GM18505 (cell line): Measurements from ENCODE around the gene SYNE2.
"Not testable (repeated sequence)": the region's sequence is repeated elsewhere in the genome, so short reads cannot be mapped to it uniquely, and the experiment has no call there.

Experiments used
- ATAC-seq: cut with Tn5 transposase; IDR thresholded peaks from one replicate; pipeline ENCODE4 v1.9.1; 2021; ENCODE audit not compliant: unreplicated experiment
- POLR2A ChIP-seq: IDR thresholded peaks from 4 replicates; pipeline ENCODE4 v1.6.1; 2011; ENCODE audit warnings: borderline replicate concordance; ENCODE audit not compliant: insufficient read depth, insufficient read length; ENCODE audit errors: extremely low read depth

The SYNE2 gene

DNA sequence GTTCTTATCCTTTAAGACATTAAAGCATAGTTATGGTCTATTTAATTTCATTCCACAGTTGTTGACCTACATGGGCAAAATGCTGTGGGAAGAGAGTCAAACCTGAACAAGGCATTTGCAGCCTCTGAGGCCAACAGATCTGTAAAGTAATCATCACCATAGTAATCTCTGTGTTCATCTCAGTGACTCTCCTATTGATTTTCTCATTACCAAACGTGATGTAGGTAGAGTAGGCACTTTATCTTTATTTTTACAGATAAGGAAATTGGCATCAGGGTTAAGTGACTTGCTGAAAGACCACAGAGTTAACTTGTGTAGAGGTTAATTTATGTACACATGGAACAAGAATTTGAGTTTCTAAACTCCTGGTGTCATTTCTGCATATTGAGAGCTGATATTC is 238.4 kb downstream of the SYNE2 start:
- no peak for TF ChIP-seq POLR2A

DNA sequence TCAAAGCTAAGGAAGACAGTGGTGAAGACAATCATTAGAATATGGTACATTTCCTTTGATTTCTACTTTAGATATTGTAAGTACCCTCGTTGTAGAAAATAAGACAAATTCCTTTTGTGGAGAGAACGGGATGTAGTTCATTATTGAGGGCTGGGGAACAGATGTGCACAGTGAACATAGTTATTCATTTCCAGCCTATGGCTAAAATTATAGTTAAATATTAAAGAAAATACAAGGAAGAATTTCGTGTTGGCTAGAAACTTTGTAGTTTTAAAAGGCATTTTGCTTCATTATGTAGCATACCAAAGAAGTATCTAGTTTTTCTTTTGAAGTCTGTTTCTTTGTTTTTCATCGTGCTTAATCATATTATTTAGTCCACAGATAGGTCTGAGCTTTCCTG is 239.5 kb downstream of the SYNE2 start:
- ATAC-seq, result no peak
- no peak for TF ChIP-seq POLR2A

More for the DNA sequence above, 238.4 kb downstream of the SYNE2 start:
- ATAC-seq, result no peak

DNA sequence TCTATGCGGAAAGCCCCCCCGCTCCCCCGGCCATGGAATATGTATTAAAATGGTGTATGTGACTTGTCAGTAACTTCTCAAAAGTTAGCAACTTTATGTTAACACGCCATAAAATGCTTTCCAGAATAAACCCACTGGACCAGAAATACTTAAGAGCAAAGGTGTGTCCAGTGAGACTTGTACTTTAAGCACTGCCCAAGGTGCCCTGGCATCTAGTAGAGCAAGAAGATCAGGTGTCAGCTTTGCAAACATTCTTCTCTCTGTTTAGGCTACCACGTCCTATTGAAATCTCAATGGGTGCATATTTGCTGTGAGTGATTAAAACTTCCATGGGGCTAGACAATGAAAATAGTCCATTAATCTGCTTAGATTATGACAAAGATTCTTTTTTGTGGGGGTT is 240.1 kb downstream of the SYNE2 start:
- no peak for TF ChIP-seq POLR2A
- ATAC-seq, result no peak

DNA sequence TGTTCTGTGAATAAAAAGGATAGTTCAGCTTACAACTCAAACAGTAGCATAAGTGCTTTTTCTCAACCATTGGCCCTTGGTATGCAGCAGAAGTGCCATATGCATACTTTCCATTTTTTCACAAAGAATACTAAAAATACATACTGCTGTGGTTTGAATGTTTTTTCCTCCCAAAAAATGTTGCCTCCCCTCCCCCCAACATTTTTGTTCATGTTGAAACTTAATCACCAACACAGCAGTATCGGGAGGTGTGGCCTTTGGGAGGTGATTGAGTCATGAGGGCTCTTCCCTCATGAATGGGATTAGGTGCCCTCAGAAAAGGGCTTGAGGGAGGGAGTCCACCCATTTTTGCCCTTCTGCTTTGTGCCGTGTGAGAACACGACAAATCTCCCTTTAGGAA is 242.8 kb downstream of the SYNE2 start:
- no peak for TF ChIP-seq POLR2A
- no peak for ATAC-seq

DNA sequence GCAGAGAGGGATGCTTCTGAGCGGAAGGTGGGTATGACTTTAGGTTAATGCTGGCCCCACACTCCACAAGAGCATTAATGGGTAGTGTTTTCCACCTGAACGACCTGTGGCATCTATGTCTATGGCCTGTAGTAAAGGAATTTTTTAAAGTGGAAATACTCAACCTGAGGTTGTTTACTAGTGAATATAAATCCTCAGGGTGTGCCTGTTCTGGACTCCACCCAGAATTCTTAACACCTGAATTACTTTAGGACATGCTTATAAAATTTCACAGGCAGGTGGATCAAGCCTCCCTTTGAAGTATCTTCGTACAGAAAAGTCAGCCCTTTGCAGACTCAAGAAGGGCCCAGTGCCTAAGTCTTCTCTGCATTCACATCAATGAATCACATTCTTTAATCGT is 245.3 kb downstream of the SYNE2 start:
- no peak for ATAC-seq

DNA sequence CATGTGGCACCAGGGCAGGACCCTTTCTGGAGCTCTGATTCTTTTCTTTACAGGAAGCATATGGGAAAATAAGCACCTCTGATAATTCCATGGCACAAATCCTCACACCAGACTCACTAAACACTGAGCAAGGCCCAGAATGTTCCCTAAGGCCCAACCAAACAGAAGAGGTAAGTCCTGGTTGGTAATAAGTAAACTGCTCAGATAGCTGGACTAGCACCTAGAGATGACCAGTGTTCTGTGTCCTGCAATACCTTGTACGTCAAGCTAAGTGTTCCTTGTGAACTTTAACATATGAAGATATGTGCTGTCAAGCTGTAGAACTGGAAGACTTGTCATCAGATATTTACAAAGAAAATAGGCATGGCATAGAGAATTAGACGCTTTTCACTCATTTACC is 254.6 kb downstream of the SYNE2 start:
- ATAC-seq, result no peak
- TF ChIP-seq POLR2A, result no peak

More for the DNA sequence above, 245.3 kb downstream of the SYNE2 start:
- no peak for TF ChIP-seq POLR2A

DNA sequence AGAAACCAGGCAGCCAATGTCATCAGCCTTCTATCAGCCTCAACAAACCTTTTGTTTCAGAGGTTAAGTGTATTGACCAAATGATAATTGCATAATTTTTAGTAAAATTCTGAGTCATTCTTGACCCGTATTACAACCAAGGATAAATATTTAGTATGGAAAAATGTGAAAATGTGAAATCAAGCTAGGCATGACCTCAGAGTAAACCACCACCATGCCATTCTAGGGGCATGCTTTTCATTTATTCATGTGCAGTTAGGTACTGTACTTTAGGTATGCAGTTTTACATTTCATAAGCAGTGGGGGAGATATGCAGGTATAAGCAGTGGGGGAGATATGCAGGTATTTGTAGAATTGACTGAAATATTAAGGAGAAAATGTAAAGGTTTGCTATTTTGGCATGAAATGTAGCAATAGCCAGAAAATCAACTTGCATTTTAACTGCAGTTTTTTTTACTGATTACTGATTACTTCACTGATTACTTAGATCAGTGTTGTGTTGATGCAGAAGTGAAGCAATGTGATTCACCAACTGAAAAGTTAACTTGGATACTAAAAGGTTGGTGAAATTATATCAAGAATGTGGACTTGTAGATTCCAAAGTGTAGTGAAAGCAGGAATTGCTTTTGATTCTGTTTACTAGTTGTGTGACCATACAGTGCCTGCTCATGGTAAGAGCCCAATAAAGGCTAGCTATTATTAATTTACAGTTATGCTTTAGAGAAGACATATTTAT is 257.2 kb downstream of the SYNE2 start:
- TF ChIP-seq POLR2A, result no peak
- ATAC-seq, result no peak

DNA sequence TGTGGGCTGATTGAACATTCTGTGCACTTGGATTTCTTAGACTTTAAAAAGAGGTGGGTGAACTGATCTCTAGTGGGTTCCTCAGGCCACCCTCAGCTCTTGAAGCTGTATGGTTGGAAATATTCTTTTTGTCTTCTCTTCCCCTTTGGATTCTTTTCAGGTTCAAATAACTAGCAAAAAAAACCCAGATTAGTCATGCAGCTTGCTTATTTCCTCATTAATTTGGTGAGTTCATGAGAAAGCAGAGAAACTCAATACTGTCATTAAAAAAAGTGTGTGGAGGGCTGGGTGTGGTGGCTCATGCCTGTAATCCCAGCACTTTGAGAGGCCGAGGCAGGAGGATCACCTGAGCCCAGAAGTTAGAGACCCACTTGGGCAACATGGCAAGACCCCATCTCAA is 258.0 kb downstream of the SYNE2 start:
- ATAC-seq, result no peak
- TF ChIP-seq POLR2A, result no peak

DNA sequence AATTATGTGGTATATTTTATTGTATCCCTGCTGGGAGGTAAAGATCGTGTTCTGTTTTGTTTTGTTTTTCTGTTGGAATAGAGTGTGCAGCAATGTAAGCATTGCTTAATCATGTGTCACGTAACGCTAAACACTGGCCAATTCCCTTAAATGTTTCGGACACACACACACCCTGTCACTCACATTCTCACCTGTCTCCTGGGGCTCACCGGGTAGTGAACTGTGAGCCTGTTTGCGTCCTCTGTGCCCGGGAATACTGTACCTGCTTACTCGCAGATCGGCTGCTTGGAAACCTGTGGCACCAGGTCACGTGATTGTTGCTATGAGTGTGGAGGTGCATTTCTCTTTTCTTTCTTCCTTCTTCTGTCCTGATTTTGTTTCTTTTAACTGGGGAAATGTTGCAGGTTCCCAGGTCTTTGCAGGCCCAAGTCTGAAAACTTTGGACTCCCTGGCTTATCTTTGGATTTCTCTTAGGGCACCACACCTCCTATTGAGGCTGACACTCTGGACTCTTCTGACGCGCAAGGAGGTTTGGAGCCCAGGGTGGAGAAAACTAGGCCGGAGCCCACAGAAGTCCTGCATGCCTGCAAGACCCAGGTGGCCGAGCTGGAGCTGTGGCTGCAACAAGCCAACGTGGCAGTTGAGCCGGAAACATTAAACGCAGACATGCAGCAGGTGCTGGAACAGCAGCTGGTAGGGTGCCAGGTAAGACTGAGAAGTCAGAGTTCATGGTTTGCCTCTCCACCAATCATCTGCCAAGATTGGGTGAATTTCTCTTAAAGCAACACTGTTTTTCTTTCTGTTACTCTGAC is 260.3 kb downstream of the SYNE2 start:
- no peak for TF ChIP-seq POLR2A
- no peak for ATAC-seq

DNA sequence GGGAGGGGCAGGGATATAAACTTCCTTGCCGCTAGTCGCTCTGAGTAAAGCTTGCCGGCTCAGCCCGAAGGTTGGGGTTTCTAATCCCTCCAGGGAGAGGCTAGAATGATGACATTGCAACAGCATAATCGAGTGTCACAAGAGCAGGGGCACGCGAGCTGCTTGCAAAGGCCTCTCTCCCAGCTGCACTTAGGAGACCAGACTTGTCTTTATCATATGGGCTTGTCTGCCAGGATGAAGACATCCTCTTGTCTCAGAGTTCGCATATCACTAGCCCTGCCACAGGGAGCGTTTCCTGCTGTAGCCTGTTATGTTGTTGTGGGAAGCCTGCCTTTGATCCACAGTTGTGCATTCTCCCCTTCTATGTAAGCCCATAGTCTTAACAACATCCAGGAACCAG is 261.4 kb downstream of the SYNE2 start:
- ATAC-seq, result no peak
- TF ChIP-seq POLR2A, result no peak

DNA sequence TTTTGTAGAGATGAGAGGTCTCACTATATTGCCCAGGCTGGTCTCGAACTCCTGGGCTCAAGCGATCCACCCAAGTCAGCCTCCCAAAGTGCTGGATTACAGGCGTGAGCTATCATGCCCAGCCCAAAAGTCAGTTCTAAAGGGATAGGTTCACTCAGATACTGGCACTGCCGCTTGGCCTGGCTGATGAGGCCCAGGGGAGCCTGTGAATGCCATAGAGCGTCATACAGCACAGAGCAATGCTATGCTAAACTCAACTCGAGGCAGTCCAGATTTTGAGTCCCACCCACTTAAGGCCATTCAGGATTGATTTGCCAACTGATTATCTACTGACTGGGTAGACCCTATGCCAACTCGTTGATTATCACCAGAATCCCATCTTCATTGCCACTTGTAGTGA is 262.0 kb downstream of the SYNE2 start:
- ATAC-seq, result no peak
- no peak for TF ChIP-seq POLR2A

DNA sequence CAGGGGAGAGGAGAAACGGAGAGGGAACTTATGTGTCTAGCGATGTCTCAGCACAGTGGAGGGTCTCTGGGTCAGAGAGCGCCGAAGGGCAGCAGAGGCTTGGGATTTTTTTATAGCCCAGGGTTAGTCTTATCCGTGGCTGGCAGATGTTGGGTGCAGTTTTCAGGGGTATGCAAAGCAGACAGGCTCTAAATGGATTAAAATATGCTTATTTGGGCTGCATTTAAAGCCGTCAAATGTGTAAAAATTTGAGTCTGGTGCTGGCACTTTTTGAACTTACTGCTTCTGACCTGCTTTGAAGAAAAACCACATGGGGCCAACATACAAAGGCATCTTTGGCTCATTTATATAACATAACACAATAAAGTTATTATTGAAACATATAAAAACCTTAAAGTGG is 262.6 kb downstream of the SYNE2 start:
- TF ChIP-seq POLR2A, result no peak
- ATAC-seq, result no peak

DNA sequence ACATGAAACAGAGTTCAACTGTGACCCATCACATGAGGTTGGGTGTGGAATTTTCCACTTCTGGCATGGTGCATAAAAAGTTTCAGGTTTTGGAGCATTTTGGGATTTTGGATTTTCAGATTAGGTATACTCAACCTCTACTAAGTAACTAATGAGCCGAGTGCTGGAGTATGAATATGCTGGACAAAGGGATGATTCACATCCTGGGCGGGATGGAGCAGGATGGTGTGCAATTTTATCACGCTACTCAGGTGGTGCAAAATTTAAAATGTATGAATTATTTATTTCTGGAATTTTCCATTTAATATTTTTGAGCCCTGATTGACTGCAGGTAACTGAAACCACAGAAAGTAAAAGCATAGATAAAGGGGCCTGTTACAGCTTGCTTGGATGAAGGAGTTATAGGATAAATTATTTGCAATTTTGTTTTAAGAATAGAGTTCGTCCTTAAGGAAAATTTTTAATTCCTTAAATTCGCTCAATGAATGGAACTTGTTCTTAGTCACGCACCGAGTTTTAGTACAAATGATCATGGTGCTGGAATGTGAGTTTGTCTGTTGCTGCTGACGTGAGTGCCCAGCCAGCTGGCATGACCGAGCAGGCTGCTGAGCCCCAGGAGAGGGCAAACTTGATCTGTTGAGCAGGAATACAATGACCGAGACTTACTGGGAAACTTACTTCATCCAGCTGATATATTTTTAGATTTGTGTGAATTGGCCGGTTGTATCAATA is 265.0 kb downstream of the SYNE2 start:
- ATAC-seq, result no peak
- no peak for TF ChIP-seq POLR2A

DNA sequence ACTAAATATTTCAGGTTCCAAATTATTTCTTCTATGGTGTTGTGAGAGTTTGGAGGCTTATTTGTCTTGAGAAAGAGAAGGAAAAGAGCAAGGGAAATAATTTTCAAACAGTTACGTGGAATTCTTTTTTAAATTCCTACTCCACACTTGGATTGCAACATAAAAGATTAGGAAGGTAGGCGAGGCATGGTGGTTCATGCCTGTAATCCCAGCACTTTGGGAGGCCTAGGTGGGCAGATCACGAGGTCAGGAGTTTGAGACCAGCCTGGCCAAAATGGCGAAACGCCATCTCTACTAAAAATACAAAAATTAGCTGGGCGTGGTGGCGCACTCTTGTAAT is 265.6 kb downstream of the SYNE2 start:
- not testable (repeated sequence) for ATAC-seq
